Pancreas (tissue), 10 donors: ENCODE data around the gene ANAPC1. TPM values are rescaled to one million over a fixed set of nuclear protein-coding genes. Genes with fewer than 3 reads are reported as not detected.

Source experiments
- ATAC-seq, 4 donors: fragments of 200-7000 bp; cut with Tn5 transposase; one replicate each; pipeline versions ENCODE4 v1.8.0 to v1.9.1; 2020; ENCODE audit warnings: mild to moderate bottlenecking in 4 of 4, moderate library complexity in 4 of 4
- DNase-seq, 6 donors: peaks; one replicate each; pipeline ENCODE4 v3.0.0-alpha.2; 2020
- FAIRE-seq: peaks from 2 replicates; lab custom pipeline; 2012; peaks lifted over from hg19 to GRCh38; lab: Jason Lieb, UNC
- H3K27ac ChIP-seq, 4 donors: fragments of 200-600 bp; sonication (generic); 1 replicate in 3 of 4; 2 replicates in 1 of 4; pipeline versions ENCODE4 v1.5.0 to v1.8.0; 2020
- H3K27me3 ChIP-seq, 4 donors: fragments of 200-600 bp; one replicate each; pipeline ENCODE4 v1.8.0; 2021
- H3K36me3 ChIP-seq, 3 donors: fragments of 200-600 bp; sonication (generic) in 1 of 3; one replicate each; pipeline versions ENCODE4 v1.5.0 to v1.8.0; 2020 to 2021
- H3K4me1 ChIP-seq, 3 donors: fragments of 200-600 bp; one replicate each; pipeline ENCODE4 v1.8.0; 2021
- H3K4me3 ChIP-seq, 4 donors: fragments of 200-600 bp; sonication (generic) in 2 of 4; one replicate each; pipeline versions ENCODE4 v1.5.0 to v1.8.0; 2020 to 2021
- H3K9me3 ChIP-seq, 4 donors: fragments of 200-600 bp; one replicate each; pipeline ENCODE4 v1.8.0; 2021
- WGBS, 2 donors: extraction: QIAGEN DNeasy Blood & Tissue Kit; methylation state at CpG; one replicate each; pipeline ENCODE4 v1.1.7; 2013; 5-methylcytosine and 5-hydroxymethylcytosine counted together
- intact Hi-C, 3 donors: fragments of 100-400 bp; cut with DNase I; formaldehyde crosslinking; loops; one replicate each; pipeline versions ENCODE4 v1.11.1 to v1.14.2; 2022
- polyA plus RNA-seq, 2 donors: library from polyadenylated mRNA; stranded (reverse); fragments of 200-250 nt; gene quantifications; one replicate each; pipeline ENCODE4 v1.2.3, GENCODE V29; 2013
- total RNA-seq, 6 donors: library from RNA; stranded (reverse); fragmentation: NEBNext Ultra II Directional in 4 of 6; extraction: Animal tissue kit (Norgen Biotek cat#: 25700) in 4 of 6; gene quantifications; one replicate each; pipeline versions ENCODE4 v1.2.1 to v1.2.4, GENCODE V29; 2021 to 2023
- TF ChIP-seq, protein P1 (sequence below), 4 donors: fragments of 200-600 bp; sonication (generic) in 3 of 4; IDR thresholded peaks; one replicate each; pipeline versions ENCODE4 v1.5.0 to v1.8.0; 2021; ENCODE audit warnings: antibody characterized with exemption in 4 of 4
- donor health status: healthy with polysubstance abuse.
- donor health status: DM: no; HTN: no; CAD: no; lungs with moderate emphysema.
- donor health status: DM: no; HTN: no; CAD: no.
- donor health status: control.
- donor health status: control.
- donor health status: Bipolar disorder and iron deficiency.
- donor health status: DM: yes; HTN: yes; CAD: no.
- donor health status: DM: no; HTN: no; CAD: no.
- donor health status: DM: no; HTN: no; CAD: no.
- donor health status: DM: yes; HTN: yes; CAD: no.

Gene ANAPC1
- total and polyA plus RNA-seq, 8 donors, result 5.7 to 22.4 (median 13.9) TPM

GRCh38 chr2:111904726-111905474 lies 20.9 kb upstream of the ANAPC1 start:
- Histone ChIP-seq H3K27me3 (no peaks in the 10 kb centered on the region), H3K4me1 (peaks cover 4 to 11% (median 10%) of the 10 kb centered on the region in 3 donors), H3K4me3 (no peak overlapping the region), H3K36me3 (no peaks in the 10 kb centered on the region), H3K27ac (no peak overlapping the region), H3K9me3 (no peaks in the 10 kb centered on the region)
- DNase-seq, result peak in 1 of 6 donors; percentile 20
- TF ChIP-seq, protein P1, sequence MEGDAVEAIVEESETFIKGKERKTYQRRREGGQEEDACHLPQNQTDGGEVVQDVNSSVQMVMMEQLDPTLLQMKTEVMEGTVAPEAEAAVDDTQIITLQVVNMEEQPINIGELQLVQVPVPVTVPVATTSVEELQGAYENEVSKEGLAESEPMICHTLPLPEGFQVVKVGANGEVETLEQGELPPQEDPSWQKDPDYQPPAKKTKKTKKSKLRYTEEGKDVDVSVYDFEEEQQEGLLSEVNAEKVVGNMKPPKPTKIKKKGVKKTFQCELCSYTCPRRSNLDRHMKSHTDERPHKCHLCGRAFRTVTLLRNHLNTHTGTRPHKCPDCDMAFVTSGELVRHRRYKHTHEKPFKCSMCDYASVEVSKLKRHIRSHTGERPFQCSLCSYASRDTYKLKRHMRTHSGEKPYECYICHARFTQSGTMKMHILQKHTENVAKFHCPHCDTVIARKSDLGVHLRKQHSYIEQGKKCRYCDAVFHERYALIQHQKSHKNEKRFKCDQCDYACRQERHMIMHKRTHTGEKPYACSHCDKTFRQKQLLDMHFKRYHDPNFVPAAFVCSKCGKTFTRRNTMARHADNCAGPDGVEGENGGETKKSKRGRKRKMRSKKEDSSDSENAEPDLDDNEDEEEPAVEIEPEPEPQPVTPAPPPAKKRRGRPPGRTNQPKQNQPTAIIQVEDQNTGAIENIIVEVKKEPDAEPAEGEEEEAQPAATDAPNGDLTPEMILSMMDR (IDR thresholded peaks at IDR 0.05), result no peak
- intact Hi-C loops, result no loop called here
- ATAC-seq, result peak in 1 of 4 donors; percentile 52
- no peak for FAIRE-seq
- 81 to 95% methylated on average over 10 of the region's 10 CpGs for WGBS, 2 donors

DNA sequence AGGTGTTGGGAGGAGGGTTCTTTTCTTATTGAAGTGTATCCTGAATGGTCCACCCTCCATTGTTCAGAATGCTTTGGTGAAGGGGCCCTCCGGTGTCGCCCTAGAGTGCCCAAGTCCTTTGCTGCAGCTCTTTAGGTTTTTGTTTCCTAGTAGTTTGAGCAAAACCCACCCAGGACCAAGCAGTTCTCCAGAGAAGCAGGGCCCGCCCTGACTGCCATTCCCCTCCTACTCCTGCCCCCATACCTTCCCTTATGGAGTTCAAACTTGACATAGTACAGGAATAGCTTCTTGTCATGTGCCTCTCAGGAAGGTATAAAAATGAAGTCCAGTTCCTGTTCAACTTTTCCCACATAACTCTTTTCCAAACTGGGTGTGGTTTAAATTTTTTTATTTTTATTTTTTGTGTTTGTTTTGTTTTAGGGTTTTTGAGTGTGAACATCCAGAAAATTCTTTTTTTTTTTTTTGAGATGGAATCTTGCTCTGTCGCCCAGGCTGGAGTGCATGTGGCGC lies 20.0 kb upstream of the ANAPC1 start:
- Histone ChIP-seq H3K36me3 (no peaks in the 10 kb centered on the region), H3K4me3 (no peak overlapping the region), H3K27me3 (no peaks in the 10 kb centered on the region), H3K4me1 (peaks cover 4 to 10% (median 7%) of the 10 kb centered on the region in 3 donors), H3K9me3 (no peaks in the 10 kb centered on the region), H3K27ac (no peak overlapping the region)
- ATAC-seq (no peak), DNase-seq (no peak), FAIRE-seq (no peak)
- 93 to 95% methylated on average over 5 of the region's 5 CpGs for WGBS, 2 donors
- TF ChIP-seq, protein P1 (IDR thresholded peaks at IDR 0.05), result no peak
- intact Hi-C loops, result no loop called here

- peaks cover under 1 to 5% (median 3%) of the 10 kb centered on the region in 3 donors for H3K4me1 ChIP-seq
- no peaks in the 10 kb centered on the region for H3K36me3 ChIP-seq
- no peaks in the 10 kb centered on the region for H3K9me3 ChIP-seq
- no peak overlapping the region for H3K27ac ChIP-seq
- intact Hi-C loops, result no loop called here
- TF ChIP-seq, protein P1 (IDR thresholded peaks at IDR 0.05), result no peak
- no peak overlapping the region for H3K4me3 ChIP-seq
- ATAC-seq (no peak), DNase-seq (peak in 1 of 6 donors; percentile 0), FAIRE-seq (no peak)
- no peaks in the 10 kb centered on the region for H3K27me3 ChIP-seq
- WGBS, 2 donors, result 67 to 68% methylated on average over 3 of the region's 3 CpGs
Measured at GRCh38 chr2:111903516-111903915, 19.5 kb upstream of the ANAPC1 start.

- no peak for FAIRE-seq
- intact Hi-C loops, result no loop called here
- H3K27ac ChIP-seq, result no peak overlapping the region
- no peaks in the 10 kb centered on the region for H3K36me3 ChIP-seq
- ATAC-seq, result no peak
- peak in 1 of 6 donors; percentile 34 for DNase-seq
- TF ChIP-seq, protein P1 (IDR thresholded peaks at IDR 0.05), result peak in 1 of 4 donors; percentile 11
- 22 to 24% methylated on average over 3 of the region's 3 CpGs for WGBS, 2 donors
- H3K27me3 ChIP-seq, result no peaks in the 10 kb centered on the region
- H3K4me1 ChIP-seq, result peaks cover 0 to 4% (median 3%) of the 10 kb centered on the region in 3 donors
- H3K4me3 ChIP-seq, result no peak overlapping the region
- H3K9me3 ChIP-seq, result no peaks in the 10 kb centered on the region
Measured at GRCh38 chr2:111900859-111901258, 16.9 kb upstream of the ANAPC1 start.
